HepG2 (cell line): ENCODE results near the gene HOXD3. TPM values are rescaled to one million over a fixed set of nuclear protein-coding genes. Genes with fewer than 3 reads are reported as not detected.
A peak's percentile ranks its signal among the peaks of the same experiment; 100 is the strongest.

ENCODE experiments used
- AFF4 ChIP-seq: sonication (generic); formaldehyde crosslinking; IDR thresholded peaks from 2 replicates; pipeline ENCODE4 v1.4.0; 2020; ENCODE audit warnings: missing genetic modification reagents
- AHDC1 ChIP-seq: sonication (generic); formaldehyde crosslinking; IDR thresholded peaks from 2 replicates; pipeline ENCODE4 v1.5.1; 2020; ENCODE audit warnings: mild to moderate bottlenecking, missing genetic modification reagents, borderline replicate concordance
- BRCA1 ChIP-seq: sonication (generic); formaldehyde crosslinking; IDR thresholded peaks from 2 replicates; pipeline ENCODE4 v1.4.0; 2020; ENCODE audit warnings: missing genetic modification reagents
- CEBPB ChIP-seq: IDR thresholded peaks from 2 replicates; pipeline ENCODE4 v1.6.1; 2011; ENCODE audit warnings: low read depth, low read length, improper control_type of control experiment, borderline replicate concordance
- CENPT ChIP-seq: sonication (generic); formaldehyde crosslinking; IDR thresholded peaks from 2 replicates; pipeline ENCODE4 v1.8.0; 2022; ENCODE audit warnings: low read depth, mild to moderate bottlenecking, moderate library complexity, missing genetic modification reagents
- DDIT3 ChIP-seq: sonication (generic); formaldehyde crosslinking; IDR thresholded peaks from 2 replicates; pipeline ENCODE4 v1.4.0; 2020; ENCODE audit warnings: mild to moderate bottlenecking, missing genetic modification reagents
- E2F5 ChIP-seq: sonication (generic); formaldehyde crosslinking; conservative IDR thresholded peaks from 2 replicates; pipeline ENCODE4 v1.4.0; 2020; ENCODE audit warnings: missing genetic modification reagents
- GATAD1 ChIP-seq: IDR thresholded peaks from 2 replicates; pipeline ENCODE4 v1.6.1; 2016; ENCODE audit warnings: missing genetic modification reagents, missing compliant biosample characterization
- GLI4 ChIP-seq: sonication (generic); formaldehyde crosslinking; IDR thresholded peaks from 2 replicates; pipeline ENCODE4 v1.5.1; 2020; ENCODE audit warnings: missing genetic modification reagents, mild to moderate bottlenecking, moderate library complexity, borderline replicate concordance
- SMAD9 ChIP-seq: sonication (generic); formaldehyde crosslinking; IDR thresholded peaks from 2 replicates; pipeline ENCODE4 v1.5.1; 2020; ENCODE audit warnings: mild to moderate bottlenecking, missing genetic modification reagents
- TRIM22 ChIP-seq: fragments of 450-650 bp; IDR thresholded peaks from 2 replicates; pipeline ENCODE4 v1.6.1; 2017
- ZC3H4 ChIP-seq: sonication (generic); formaldehyde crosslinking; IDR thresholded peaks from 2 replicates; pipeline ENCODE4 v1.4.0; 2020; ENCODE audit warnings: missing genetic modification reagents, borderline replicate concordance
- ZFP37 ChIP-seq: sonication (generic); formaldehyde crosslinking; IDR thresholded peaks from 2 replicates; pipeline ENCODE4 v1.4.0; 2020; ENCODE audit warnings: missing genetic modification reagents, borderline replicate concordance
- ZNF124 ChIP-seq: sonication (generic); formaldehyde crosslinking; IDR thresholded peaks from 2 replicates; pipeline ENCODE4 v1.4.0; 2020; ENCODE audit warnings: missing genetic modification reagents
- ZNF24 ChIP-seq: fragments of 450-650 bp; IDR thresholded peaks from 2 replicates; pipeline ENCODE4 v1.6.1; 2017; ENCODE audit warnings: antibody characterized with exemption, mild to moderate bottlenecking
- ZNF569 ChIP-seq: sonication (generic); formaldehyde crosslinking; IDR thresholded peaks from 2 replicates; pipeline ENCODE4 v1.5.0; 2020; ENCODE audit warnings: mild to moderate bottlenecking, missing genetic modification reagents, moderate library complexity, borderline replicate concordance
- ZNF614 ChIP-seq: IDR thresholded peaks from 2 replicates; pipeline ENCODE4 v1.6.1; 2018; ENCODE audit warnings: missing biosample characterization, missing genetic modification reagents, inconsistent platforms, borderline replicate concordance
- polyA plus RNA-seq, 8 experiments: library from polyadenylated mRNA; depleted of rRNA in 3 of 8; stranded (reverse) in 7 of 8; unstranded in 1 of 8; fragments of >200 nt; fragmentation: Illumina TruSeq in 4 of 8; extraction: Trizol in 4 of 8; gene quantifications; 2 replicates each; pipeline versions ENCODE4 v1.2.1 to v1.2.3, GENCODE V29; 2011 to 2016; ENCODE audit warnings: low read depth in 4 of 8, missing spikeins in 1 of 8, mixed read lengths in 1 of 8; ENCODE audit not compliant: insufficient read depth in 1 of 8
- total RNA-seq, 5 experiments: library from RNA; depleted of rRNA; stranded (reverse); fragments of >200 nt; fragmentation: Illumina TruSeq; extraction: Trizol; gene quantifications; 2 replicates each; pipeline ENCODE4 v1.2.3, GENCODE V29; 2016; ENCODE audit warnings: low read depth in 1 of 5

HOXD3 gene
- total and polyA plus RNA-seq, 2 of the 13 experiments (the other 11 are each of a cell fraction or from before 2014, with no cell fraction given), result 0.05 to 0.09 TPM

GRCh38 chr2:176172895-176173566 lies 15.9 kb downstream of the HOXD3 start (continued):
- peak; percentile 53; the same call in 1 of the 2 replicates for TF ChIP-seq AHDC1
- no peak for TF ChIP-seq ZC3H4 (CRISPR knock-in tag)
- TF ChIP-seq ZNF24, result no peak
- no peak for TF ChIP-seq DDIT3 (CRISPR knock-in tag)
- TF ChIP-seq ZNF569 (CRISPR knock-in tag), result no peak
- no peak for TF ChIP-seq CENPT (CRISPR knock-in tag)
- no peak for TF ChIP-seq ZFP37 (CRISPR knock-in tag)
- no peak for TF ChIP-seq TRIM22
- TF ChIP-seq ZNF614 (CRISPR knock-in tag), result no peak
- no peak for TF ChIP-seq AFF4
- no peak for TF ChIP-seq SMAD9 (CRISPR knock-in tag)
- no peak for TF ChIP-seq E2F5 (CRISPR knock-in tag)
- TF ChIP-seq BRCA1, result no peak
- no peak for TF ChIP-seq GLI4
- no peak for TF ChIP-seq ZNF124 (CRISPR knock-in tag)
- no peak; the same call in 1 of the 2 replicates for TF ChIP-seq GATAD1 (CRISPR knock-in tag)
- no peak for TF ChIP-seq CEBPB
